OCI-LY7 (cell line): ENCODE results near the gene SCYGR5. TPM values are rescaled to one million over a fixed set of nuclear protein-coding genes. Genes with fewer than 3 reads are reported as not detected.
"Not testable (repeated sequence)": the region's sequence is repeated elsewhere in the genome, so short reads cannot be mapped to it uniquely, and the experiment has no call there.

ENCODE experiments used
- BruUV-seq: library from RNA; stranded (reverse); fragments of 400-500 nt; replicated peaks from 2 replicates; lab custom pipeline; 2021; lab: Mats Ljungman, UMichigan
- CTCF ChIA-PET: fragments of 300-600 bp; sonication (Branson Sonifier 250); formaldehyde crosslinking; loops from one replicate; lab custom pipeline; 2022; ENCODE audit warnings: antibody characterized with exemption; ENCODE audit not compliant: unreplicated experiment; lab: Charles Lee
- POLR2A ChIA-PET: fragments of 300-600 bp; sonication (Branson Sonifier 250); formaldehyde crosslinking; loops from one replicate; lab custom pipeline; 2022; ENCODE audit warnings: antibody characterized with exemption; lab: Charles Lee
- DNase-seq: peaks from one replicate; pipeline ENCODE4 v3.0.0-alpha.2; 2015; ENCODE audit warnings: low spot score
- H2AFZ ChIP-seq: fragments of 200-600 bp; sonication (generic), shearing (Covaris generic); 2 replicates; pipeline ENCODE4 v1.6.1; 2014; ENCODE audit warnings: mild to moderate bottlenecking, antibody characterized with exemption, low read length, moderate library complexity
- H3K27ac ChIP-seq: fragments of 200-600 bp; sonication (generic); 2 replicates; pipeline ENCODE4 v1.5.1; 2014; ENCODE audit warnings: mixed run types, low read depth, mild to moderate bottlenecking, moderate library complexity, low read length, inconsistent platforms; ENCODE audit not compliant: poor library complexity, severe bottlenecking
- H3K36me3 ChIP-seq: fragments of 200-600 bp; sonication (generic); 2 replicates; pipeline ENCODE4 v1.6.1; 2014; ENCODE audit warnings: mild to moderate bottlenecking, antibody characterized with exemption, low read length, moderate library complexity, mixed read lengths; ENCODE audit not compliant: insufficient read depth
- H3K4me1 ChIP-seq: fragments of 200-600 bp; sonication (generic); 2 replicates; pipeline ENCODE4 v1.5.1; 2014; ENCODE audit warnings: mild to moderate bottlenecking, low read length; ENCODE audit not compliant: insufficient read depth, poor library complexity, severe bottlenecking
- H3K4me2 ChIP-seq: fragments of 200-600 bp; sonication (generic); 2 replicates; pipeline ENCODE4 v1.6.1; 2014; ENCODE audit warnings: mild to moderate bottlenecking, low read length
- H3K4me3 ChIP-seq: fragments of 200-600 bp; sonication (generic); 2 replicates; pipeline ENCODE4 v1.5.1; 2014; ENCODE audit warnings: mild to moderate bottlenecking, low read depth, low read length; ENCODE audit not compliant: poor library complexity, severe bottlenecking
- H3K79me2 ChIP-seq: fragments of 200-600 bp; sonication (generic); 2 replicates; pipeline ENCODE4 v1.6.1; 2016; ENCODE audit warnings: low read depth, mild to moderate bottlenecking, low read length, moderate library complexity, mixed read lengths; ENCODE audit not compliant: insufficient read depth
- H3K9me2 ChIP-seq: fragments of 200-600 bp; sonication (generic); 2 replicates; pipeline ENCODE4 v1.6.1; 2016; ENCODE audit warnings: mild to moderate bottlenecking, low read length, mixed read lengths; ENCODE audit not compliant: insufficient read depth
- H3K9me3 ChIP-seq: fragments of 200-600 bp; sonication (generic); 2 replicates; pipeline ENCODE4 v1.6.1; 2014; ENCODE audit warnings: mild to moderate bottlenecking, mixed run types, low read length, mixed read lengths
- H4K20me1 ChIP-seq: fragments of 200-600 bp; sonication (generic); 2 replicates; pipeline ENCODE4 v1.6.1; 2014; ENCODE audit warnings: mild to moderate bottlenecking, antibody characterized with exemption, low read length, moderate library complexity, mixed read lengths; ENCODE audit not compliant: insufficient read depth
- EZH2phosphoT487 ChIP-seq: fragments of 200-600 bp; sonication (generic); IDR thresholded peaks from 2 replicates; pipeline ENCODE4 v1.6.1; 2018; ENCODE audit warnings: low read depth, borderline replicate concordance, mild to moderate bottlenecking, mixed run types, antibody characterized with exemption, low read length, moderate library complexity, mixed read lengths
- intact Hi-C: fragments of 100-400 bp; cut with micrococcal nuclease; formaldehyde crosslinking; loops from one replicate; pipeline ENCODE4 v1.10.0; 2022; ENCODE audit not compliant: unreplicated experiment
- total RNA-seq, 2 experiments: library from RNA; depleted of rRNA in 1 of 2; stranded (reverse); fragments of >200 nt in 1 of 2; shearing (Covaris generic) in 1 of 2; gene quantifications; 2 replicates each; pipeline ENCODE4 v1.2.3, GENCODE V29; 2014 to 2022
- TF ChIP-seq, protein P1 (sequence below): fragments of 200-600 bp; sonication (generic); conservative IDR thresholded peaks from 2 replicates; pipeline ENCODE4 v1.5.1; 2014; ENCODE audit warnings: mild to moderate bottlenecking, antibody characterized with exemption, low read length, moderate library complexity, mixed read lengths

SCYGR5 gene
- total RNA-seq, 2 experiments from 2014 or later, result not detected

DNA sequence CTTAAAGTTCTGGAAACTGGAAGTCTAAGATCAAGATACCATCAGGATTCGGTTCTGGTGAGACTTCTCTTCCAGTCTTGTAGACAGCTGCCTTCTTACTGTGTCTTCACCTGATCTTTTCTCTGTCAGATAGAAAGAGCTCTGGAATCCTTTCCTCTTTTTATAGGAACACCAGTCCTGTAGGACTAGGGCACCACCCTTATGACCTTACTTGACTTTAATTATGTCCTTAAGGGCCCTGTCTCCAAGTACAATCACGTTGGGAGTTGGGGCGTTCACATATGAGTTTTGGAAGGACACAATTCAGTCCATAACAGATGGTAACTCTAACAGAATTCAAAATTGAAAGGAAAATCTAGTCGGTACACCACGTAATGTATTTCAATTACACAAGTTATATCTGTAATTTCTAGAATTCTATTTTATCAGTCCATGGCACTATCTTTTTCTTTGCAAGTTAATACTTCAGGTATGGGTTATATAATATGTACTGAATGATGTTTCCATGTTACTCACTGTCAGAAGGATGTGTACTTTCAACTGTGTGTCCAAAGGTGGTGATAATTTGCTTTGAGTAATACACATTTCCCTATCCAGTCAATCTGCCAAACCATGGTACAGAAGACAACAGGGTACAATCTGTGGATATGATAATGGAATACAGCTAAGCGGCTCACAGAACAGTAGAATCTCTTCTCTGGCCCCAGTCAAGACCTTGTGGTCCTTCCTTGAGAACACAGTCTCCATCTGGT, 1.2 kb upstream of the SCYGR5 start:
- Histone ChIP-seq H3K4me2 (no peak overlapping the region), H3K4me3 (no peak overlapping the region), H3K9me3 (no peaks in the 10 kb centered on the region), H4K20me1 (no peaks in the 10 kb centered on the region), H3K79me2 (no peaks in the 10 kb centered on the region), H3K4me1 (no peaks in the 10 kb centered on the region), H3K36me3 (no peaks in the 10 kb centered on the region), H2AFZ (no peak overlapping the region), H3K27ac (no peak overlapping the region), H3K9me2 (no peaks in the 10 kb centered on the region)
- intact Hi-C loops, result no loop called here
- TF ChIP-seq EZH2phosphoT487, result no peak
- TF ChIP-seq, protein P1, sequence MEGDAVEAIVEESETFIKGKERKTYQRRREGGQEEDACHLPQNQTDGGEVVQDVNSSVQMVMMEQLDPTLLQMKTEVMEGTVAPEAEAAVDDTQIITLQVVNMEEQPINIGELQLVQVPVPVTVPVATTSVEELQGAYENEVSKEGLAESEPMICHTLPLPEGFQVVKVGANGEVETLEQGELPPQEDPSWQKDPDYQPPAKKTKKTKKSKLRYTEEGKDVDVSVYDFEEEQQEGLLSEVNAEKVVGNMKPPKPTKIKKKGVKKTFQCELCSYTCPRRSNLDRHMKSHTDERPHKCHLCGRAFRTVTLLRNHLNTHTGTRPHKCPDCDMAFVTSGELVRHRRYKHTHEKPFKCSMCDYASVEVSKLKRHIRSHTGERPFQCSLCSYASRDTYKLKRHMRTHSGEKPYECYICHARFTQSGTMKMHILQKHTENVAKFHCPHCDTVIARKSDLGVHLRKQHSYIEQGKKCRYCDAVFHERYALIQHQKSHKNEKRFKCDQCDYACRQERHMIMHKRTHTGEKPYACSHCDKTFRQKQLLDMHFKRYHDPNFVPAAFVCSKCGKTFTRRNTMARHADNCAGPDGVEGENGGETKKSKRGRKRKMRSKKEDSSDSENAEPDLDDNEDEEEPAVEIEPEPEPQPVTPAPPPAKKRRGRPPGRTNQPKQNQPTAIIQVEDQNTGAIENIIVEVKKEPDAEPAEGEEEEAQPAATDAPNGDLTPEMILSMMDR, result no peak
- DNase-seq, result no peak
- BruUV-seq, result no TSS peak
- ChIA-PET CTCF (no interaction called here), POLR2A (no interaction called here)

DNA sequence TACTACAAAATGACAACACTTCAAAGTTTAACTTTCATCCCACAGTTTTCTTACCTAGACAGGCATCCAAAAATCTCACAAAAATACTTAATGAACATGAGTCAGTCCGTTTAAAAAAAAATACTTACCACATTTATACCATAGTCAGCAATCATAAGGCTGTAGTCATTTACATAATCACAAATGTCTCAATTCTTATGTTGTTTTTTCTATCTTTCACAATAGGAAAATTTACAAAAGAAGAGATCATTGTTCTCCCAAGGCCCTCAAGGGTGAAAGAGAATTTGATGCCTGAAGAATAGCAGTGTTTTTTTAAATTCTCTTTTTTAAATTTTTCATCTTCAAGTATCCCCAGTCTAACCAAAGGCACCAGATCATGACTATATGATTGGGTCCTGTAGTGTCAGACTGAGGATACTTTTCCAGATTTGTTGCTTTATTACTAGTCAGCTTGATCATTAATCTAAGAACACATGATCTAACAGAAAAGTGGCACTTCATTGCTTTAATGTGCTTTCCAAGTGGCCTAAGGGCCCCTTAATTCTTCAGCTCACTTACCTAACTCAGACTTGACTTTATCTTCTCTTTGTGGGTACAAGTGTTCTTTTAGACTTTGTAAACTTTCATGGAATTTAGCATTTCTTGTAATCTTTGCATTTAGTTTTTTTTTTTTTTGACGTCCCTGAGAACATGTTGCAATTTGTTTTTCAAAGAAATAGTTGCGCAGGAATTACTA, 4.7 kb downstream of the SCYGR5 start:
- intact Hi-C loops, result no loop called here
- H3K4me2 ChIP-seq, result no peak overlapping the region
- ChIA-PET CTCF (no interaction called here), POLR2A (no interaction called here)
- no peak for DNase-seq
- H3K9me2 ChIP-seq, result no peaks in the 10 kb centered on the region
- H3K36me3 ChIP-seq, result no peaks in the 10 kb centered on the region
- H4K20me1 ChIP-seq, result no peaks in the 10 kb centered on the region
- H2AFZ ChIP-seq, result no peak overlapping the region
- no peaks in the 10 kb centered on the region for H3K9me3 ChIP-seq
- no peak overlapping the region for H3K4me3 ChIP-seq
- no peak overlapping the region for H3K27ac ChIP-seq
- TF ChIP-seq, protein P1, result no peak
- no peak for TF ChIP-seq EZH2phosphoT487
- no peaks in the 10 kb centered on the region for H3K4me1 ChIP-seq
- BruUV-seq, result no TSS peak
- no peaks in the 10 kb centered on the region for H3K79me2 ChIP-seq

DNA sequence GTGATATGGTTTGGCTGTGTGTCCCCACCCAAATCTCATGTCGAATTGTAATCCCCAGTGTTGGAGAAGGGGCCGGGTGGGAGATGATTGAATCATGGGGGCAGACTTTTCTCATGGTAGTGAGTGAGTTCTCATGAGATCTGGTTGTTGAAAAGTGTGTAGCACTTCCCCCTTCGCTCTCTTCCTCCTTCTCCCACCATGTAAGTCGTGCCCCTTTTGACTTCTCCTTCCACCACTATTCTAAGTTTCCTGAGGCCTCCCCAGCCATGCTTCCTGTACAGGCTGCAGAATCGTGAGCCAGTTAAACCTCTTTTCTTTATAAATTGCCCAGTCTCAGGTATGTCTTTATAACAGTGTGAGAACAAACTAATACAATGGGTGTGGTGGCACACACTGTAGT, 7.0 kb downstream of the SCYGR5 start:
- POLR2A ChIA-PET, BruUV-seq, H3K4me1 ChIP-seq, H2AFZ ChIP-seq, H3K79me2 ChIP-seq, H3K9me2 ChIP-seq, H4K20me1 ChIP-seq, H3K27ac ChIP-seq, H3K4me3 ChIP-seq, H3K36me3 ChIP-seq, H3K9me3 ChIP-seq, DNase-seq, CTCF ChIA-PET, intact Hi-C loops, H3K4me2 ChIP-seq: not testable (repeated sequence)
